DND-41 (cell line): ENCODE measurements around the gene EPB41L5.

Experiments used
- CTCF ChIP-seq: IDR thresholded peaks from 2 replicates; pipeline ENCODE4 v1.5.1; 2012; ENCODE audit warnings: borderline replicate concordance, low read length, moderate library complexity, mild to moderate bottlenecking; ENCODE audit not compliant: poor library complexity, severe bottlenecking; ENCODE audit errors: extremely low read depth
- EZH2 ChIP-seq: IDR thresholded peaks from 3 replicates; pipeline ENCODE4 v1.6.1; 2012; ENCODE audit warnings: borderline replicate concordance, low read depth, mild to moderate bottlenecking, moderate library complexity, low read length, inconsistent platforms; ENCODE audit not compliant: severe bottlenecking

GRCh38 chr2:120134263-120134662, 121.4 kb downstream of the EPB41L5 start:
- TF ChIP-seq CTCF (no peak), EZH2 (no peak)
